ENCODE data around the gene TRIML2. TPM values are rescaled to one million over a fixed set of nuclear protein-coding genes. Genes with fewer than 3 reads are reported as not detected.
"Not testable (repeated sequence)": the region's sequence is repeated elsewhere in the genome, so short reads cannot be mapped to it uniquely, and the experiment has no call there.

TRIML2 gene
- total RNA-seq, 1 experiment from 2014 or later = not detected

- Histone ChIP-seq H3K27me3 (ENCODE audit: low read length) (no peaks in the 10 kb centered on the region), H3K27ac (ENCODE audit: low read length) (no peak overlapping the region), H3K9me2 (replicated peaks; ENCODE audit: insufficient read depth, low read length) (no peaks in the 10 kb centered on the region), H3K4me3 (ENCODE audit: low read length) (no peak overlapping the region), H3K36me3 (ENCODE audit: insufficient read depth, low read length) (no peaks in the 10 kb centered on the region), H4K20me1 (ENCODE audit: insufficient read depth, low read depth, low read length) (no peaks in the 10 kb centered on the region), H3K9me3 (ENCODE audit: low read length) (no peaks in the 10 kb centered on the region), H2AFZ (ENCODE audit: low read length) (no peak overlapping the region), H3K4me1 (ENCODE audit: low read length) (no peaks in the 10 kb centered on the region), H3K79me2 (ENCODE audit: low read length) (no peaks in the 10 kb centered on the region), H3K4me2 (ENCODE audit: low read depth, low read length, poor library complexity, severe bottlenecking) (no peak overlapping the region), H3K9ac (ENCODE audit: low read length) (no peak overlapping the region)
- DNase-seq = no peak
These were observed 26.6 kb downstream of the TRIML2 start for GRCh38 chr4:188082796-188083195.

DNA sequence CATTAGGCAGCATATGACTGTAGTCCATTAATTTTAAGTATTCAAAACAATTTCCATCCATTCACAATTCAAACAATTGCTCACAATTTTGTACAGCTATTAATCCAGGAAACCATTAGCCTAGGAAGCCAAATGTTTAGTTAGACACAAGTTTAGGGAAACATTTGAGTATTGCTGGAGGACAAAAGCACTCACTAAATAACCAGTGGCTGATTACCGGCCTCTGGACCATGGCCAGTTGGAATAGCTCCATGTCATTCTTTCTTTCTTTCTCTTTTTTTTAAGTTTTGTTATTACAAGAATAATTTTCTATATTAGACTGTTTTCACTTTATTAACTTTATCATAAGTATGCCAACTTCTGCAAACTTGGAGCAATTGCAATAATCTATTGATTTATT, 31.3 kb downstream of the TRIML2 start:
- H3K4me2 ChIP-seq (ENCODE audit: low read depth, low read length, poor library complexity, severe bottlenecking) = no peak overlapping the region
- H3K9ac ChIP-seq (ENCODE audit: low read length) = no peak overlapping the region
- H3K36me3 ChIP-seq (ENCODE audit: insufficient read depth, low read length) = no peaks in the 10 kb centered on the region
- H3K27ac ChIP-seq (ENCODE audit: low read length) = no peak overlapping the region
- no peaks in the 10 kb centered on the region for H3K27me3 ChIP-seq (ENCODE audit: low read length)
- no peak for DNase-seq
- H3K79me2 ChIP-seq (ENCODE audit: low read length) = no peaks in the 10 kb centered on the region
- H3K9me3 ChIP-seq (ENCODE audit: low read length) = no peaks in the 10 kb centered on the region
- no peak overlapping the region for H3K4me3 ChIP-seq (ENCODE audit: low read length)
- no peaks in the 10 kb centered on the region for H3K4me1 ChIP-seq (ENCODE audit: low read length)
- H3K9me2 ChIP-seq (replicated peaks; ENCODE audit: insufficient read depth, low read length) = no peaks in the 10 kb centered on the region
- no peak overlapping the region for H2AFZ ChIP-seq (ENCODE audit: low read length)
- no peaks in the 10 kb centered on the region for H4K20me1 ChIP-seq (ENCODE audit: insufficient read depth, low read depth, low read length)

GRCh38 chr4:188076169-188076568, 33.2 kb downstream of the TRIML2 start:
- no peak overlapping the region for H3K4me3 ChIP-seq (ENCODE audit: low read length)
- H3K27ac ChIP-seq (ENCODE audit: low read length) = no peak overlapping the region
- no peak overlapping the region for H2AFZ ChIP-seq (ENCODE audit: low read length)
- DNase-seq = no peak
- H3K79me2 ChIP-seq (ENCODE audit: low read length) = no peaks in the 10 kb centered on the region
- H3K36me3 ChIP-seq (ENCODE audit: insufficient read depth, low read length) = no peaks in the 10 kb centered on the region
- no peaks in the 10 kb centered on the region for H3K9me3 ChIP-seq (ENCODE audit: low read length)
- no peaks in the 10 kb centered on the region for H4K20me1 ChIP-seq (ENCODE audit: insufficient read depth, low read depth, low read length)
- H3K4me2 ChIP-seq (ENCODE audit: low read depth, low read length, poor library complexity, severe bottlenecking) = no peak overlapping the region
- H3K9me2 ChIP-seq (replicated peaks; ENCODE audit: insufficient read depth, low read length) = no peaks in the 10 kb centered on the region
- no peaks in the 10 kb centered on the region for H3K27me3 ChIP-seq (ENCODE audit: low read length)
- no peak overlapping the region for H3K9ac ChIP-seq (ENCODE audit: low read length)
- no peaks in the 10 kb centered on the region for H3K4me1 ChIP-seq (ENCODE audit: low read length)

DNA sequence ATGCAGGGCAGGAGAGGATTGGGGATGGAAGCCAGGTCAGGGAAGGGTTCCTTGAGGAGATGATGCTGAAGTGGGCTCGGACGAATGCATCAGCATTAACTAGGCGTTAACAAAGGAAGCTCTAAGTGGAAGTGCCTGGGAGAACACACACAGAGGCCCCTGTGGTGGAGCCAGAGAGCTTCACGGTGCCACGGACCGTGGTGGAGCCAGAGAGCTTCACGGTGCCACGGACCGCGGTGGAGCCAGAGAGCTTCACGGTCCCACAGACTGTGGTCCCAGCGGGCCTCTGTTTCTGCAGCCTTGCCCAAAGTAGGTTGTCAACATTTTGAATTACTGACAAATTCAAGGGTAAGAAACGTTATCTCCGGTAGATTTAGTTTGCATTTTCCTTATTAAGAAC, 48.3 kb downstream of the TRIML2 start:
- Histone ChIP-seq H4K20me1 (ENCODE audit: insufficient read depth, low read depth, low read length) (no peaks in the 10 kb centered on the region), H3K9me2 (replicated peaks; ENCODE audit: insufficient read depth, low read length) (no peaks in the 10 kb centered on the region), H3K4me3 (ENCODE audit: low read length) (no peak overlapping the region), H3K79me2 (ENCODE audit: low read length) (no peaks in the 10 kb centered on the region), H3K27me3 (ENCODE audit: low read length) (no peaks in the 10 kb centered on the region), H3K9ac (ENCODE audit: low read length) (no peak overlapping the region), H3K4me1 (ENCODE audit: low read length) (no peaks in the 10 kb centered on the region), H3K36me3 (ENCODE audit: insufficient read depth, low read length) (no peaks in the 10 kb centered on the region), H2AFZ (ENCODE audit: low read length) (no peak overlapping the region), H3K9me3 (ENCODE audit: low read length) (no peaks in the 10 kb centered on the region), H3K27ac (ENCODE audit: low read length) (no peak overlapping the region), H3K4me2 (ENCODE audit: low read depth, low read length, poor library complexity, severe bottlenecking) (no peak overlapping the region)
- no peak for DNase-seq

GRCh38 chr4:188053302-188053701, 56.1 kb downstream of the TRIML2 start:
- Histone ChIP-seq H4K20me1 (ENCODE audit: insufficient read depth, low read depth, low read length) (no peaks in the 10 kb centered on the region), H3K4me2 (ENCODE audit: low read depth, low read length, poor library complexity, severe bottlenecking) (no peak overlapping the region), H3K9me2 (replicated peaks; ENCODE audit: insufficient read depth, low read length) (no peaks in the 10 kb centered on the region), H3K9me3 (ENCODE audit: low read length) (no peaks in the 10 kb centered on the region), H3K9ac (ENCODE audit: low read length) (no peak overlapping the region), H3K27ac (ENCODE audit: low read length) (no peak overlapping the region), H3K36me3 (ENCODE audit: insufficient read depth, low read length) (no peaks in the 10 kb centered on the region), H2AFZ (ENCODE audit: low read length) (no peak overlapping the region), H3K79me2 (ENCODE audit: low read length) (no peaks in the 10 kb centered on the region), H3K27me3 (ENCODE audit: low read length) (no peaks in the 10 kb centered on the region), H3K4me1 (ENCODE audit: low read length) (no peaks in the 10 kb centered on the region), H3K4me3 (ENCODE audit: low read length) (no peak overlapping the region)
- DNase-seq = no peak

- H3K4me2 ChIP-seq (ENCODE audit: low read depth, low read length, poor library complexity, severe bottlenecking) = no peak overlapping the region
- no peaks in the 10 kb centered on the region for H3K4me1 ChIP-seq (ENCODE audit: low read length)
- H3K4me3 ChIP-seq (ENCODE audit: low read length) = no peak overlapping the region
- H4K20me1 ChIP-seq (ENCODE audit: insufficient read depth, low read depth, low read length) = no peaks in the 10 kb centered on the region
- no peak overlapping the region for H2AFZ ChIP-seq (ENCODE audit: low read length)
- no peak overlapping the region for H3K27ac ChIP-seq (ENCODE audit: low read length)
- no peak for DNase-seq
- H3K9me2 ChIP-seq (replicated peaks; ENCODE audit: insufficient read depth, low read length) = no peaks in the 10 kb centered on the region
- no peaks in the 10 kb centered on the region for H3K9me3 ChIP-seq (ENCODE audit: low read length)
- no peaks in the 10 kb centered on the region for H3K79me2 ChIP-seq (ENCODE audit: low read length)
- H3K36me3 ChIP-seq (ENCODE audit: insufficient read depth, low read length) = no peaks in the 10 kb centered on the region
- no peaks in the 10 kb centered on the region for H3K27me3 ChIP-seq (ENCODE audit: low read length)
- H3K9ac ChIP-seq (ENCODE audit: low read length) = no peak overlapping the region
These were observed 62.7 kb downstream of the TRIML2 start for GRCh38 chr4:188046657-188047056.

DNA sequence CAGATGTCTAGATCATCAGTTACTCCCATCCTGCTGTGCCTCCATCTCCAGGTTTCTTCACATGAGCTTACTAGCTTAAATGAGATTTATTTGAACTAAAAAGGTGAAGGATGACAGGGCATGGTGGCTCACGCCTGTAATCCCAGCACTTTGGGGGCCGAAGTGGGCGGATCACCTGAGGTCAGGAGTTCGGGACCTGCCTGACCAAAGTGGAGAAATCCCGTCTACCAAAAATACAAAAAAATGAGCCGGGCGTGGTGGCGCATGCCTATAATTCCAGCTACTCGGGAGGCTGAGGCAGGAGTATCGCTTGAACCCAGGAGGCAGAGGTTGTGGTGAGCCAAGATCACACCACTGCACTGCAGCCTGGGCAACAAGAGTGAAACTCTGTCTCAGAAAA, 63.9 kb downstream of the TRIML2 start:
- DNase-seq; H3K9ac ChIP-seq (ENCODE audit: low read length); H3K4me2 ChIP-seq (ENCODE audit: low read depth, low read length, poor library complexity, severe bottlenecking); H3K27me3 ChIP-seq (ENCODE audit: low read length); H3K4me1 ChIP-seq (ENCODE audit: low read length); H4K20me1 ChIP-seq (ENCODE audit: insufficient read depth, low read depth, low read length); H3K36me3 ChIP-seq (ENCODE audit: insufficient read depth, low read length); H3K9me3 ChIP-seq (ENCODE audit: low read length); H3K79me2 ChIP-seq (ENCODE audit: low read length); H3K27ac ChIP-seq (ENCODE audit: low read length); H3K4me3 ChIP-seq (ENCODE audit: low read length); H3K9me2 ChIP-seq (replicated peaks; ENCODE audit: insufficient read depth, low read length); H2AFZ ChIP-seq (ENCODE audit: low read length): not testable (repeated sequence)

DNA sequence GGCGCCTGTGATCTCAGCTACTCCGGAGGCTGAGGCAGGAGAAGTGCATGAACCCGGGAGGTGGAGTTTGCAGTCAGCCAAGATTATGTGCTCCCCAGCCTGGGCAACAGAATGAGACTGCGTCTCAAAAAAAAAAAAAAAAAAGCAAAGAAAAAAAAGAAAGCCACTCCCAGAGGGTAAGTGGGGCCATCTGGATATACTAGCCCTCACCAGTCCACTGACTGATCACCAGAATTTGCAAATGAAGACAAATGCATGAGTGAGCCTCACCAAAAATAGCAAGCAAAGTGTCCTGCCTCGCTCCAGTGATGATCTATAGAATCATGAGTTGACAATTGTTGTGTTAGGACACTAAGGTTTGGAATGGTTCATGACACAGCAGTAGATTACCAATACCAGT, 66.2 kb downstream of the TRIML2 start:
- H3K4me2 ChIP-seq (ENCODE audit: low read depth, low read length, poor library complexity, severe bottlenecking) = no peak overlapping the region
- H3K27ac ChIP-seq (ENCODE audit: low read length) = no peak overlapping the region
- H3K27me3 ChIP-seq (ENCODE audit: low read length) = no peaks in the 10 kb centered on the region
- H3K9me2 ChIP-seq (replicated peaks; ENCODE audit: insufficient read depth, low read length) = no peaks in the 10 kb centered on the region
- H3K79me2 ChIP-seq (ENCODE audit: low read length) = no peaks in the 10 kb centered on the region
- H3K36me3 ChIP-seq (ENCODE audit: insufficient read depth, low read length) = no peaks in the 10 kb centered on the region
- no peak overlapping the region for H3K4me3 ChIP-seq (ENCODE audit: low read length)
- no peak overlapping the region for H2AFZ ChIP-seq (ENCODE audit: low read length)
- no peaks in the 10 kb centered on the region for H3K4me1 ChIP-seq (ENCODE audit: low read length)
- DNase-seq = no peak
- no peaks in the 10 kb centered on the region for H4K20me1 ChIP-seq (ENCODE audit: insufficient read depth, low read depth, low read length)
- no peaks in the 10 kb centered on the region for H3K9me3 ChIP-seq (ENCODE audit: low read length)
- no peak overlapping the region for H3K9ac ChIP-seq (ENCODE audit: low read length)

DNA sequence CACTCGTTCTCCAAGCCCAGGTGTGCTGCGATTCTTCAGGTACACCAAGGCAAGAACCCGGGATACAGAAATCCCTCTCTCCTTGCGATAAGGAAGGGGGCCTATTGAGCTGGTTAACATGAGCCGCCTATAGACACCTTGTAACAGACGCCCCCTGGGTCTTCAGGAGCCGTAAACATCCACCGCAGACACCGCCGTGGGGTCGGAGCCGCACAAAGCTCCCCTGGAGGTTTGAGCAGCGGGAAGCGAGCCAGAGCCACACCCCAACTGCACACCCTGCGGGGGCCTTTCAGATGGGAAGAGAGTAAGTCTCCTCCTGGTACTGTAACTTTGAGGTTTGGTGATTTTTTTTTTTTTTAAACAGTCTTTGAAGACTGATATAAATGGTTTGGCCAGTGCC, 67.2 kb downstream of the TRIML2 start:
- Histone ChIP-seq H3K9me3 (ENCODE audit: low read length) (no peaks in the 10 kb centered on the region), H4K20me1 (ENCODE audit: insufficient read depth, low read depth, low read length) (no peaks in the 10 kb centered on the region), H3K4me3 (ENCODE audit: low read length) (no peak overlapping the region), H3K4me2 (ENCODE audit: low read depth, low read length, poor library complexity, severe bottlenecking) (no peak overlapping the region), H3K27me3 (ENCODE audit: low read length) (no peaks in the 10 kb centered on the region), H3K27ac (ENCODE audit: low read length) (no peak overlapping the region), H3K4me1 (ENCODE audit: low read length) (no peaks in the 10 kb centered on the region), H3K9me2 (replicated peaks; ENCODE audit: insufficient read depth, low read length) (no peaks in the 10 kb centered on the region), H3K9ac (ENCODE audit: low read length) (no peak overlapping the region), H3K79me2 (ENCODE audit: low read length) (no peaks in the 10 kb centered on the region), H3K36me3 (ENCODE audit: insufficient read depth, low read length) (no peaks in the 10 kb centered on the region), H2AFZ (ENCODE audit: low read length) (no peak overlapping the region)
- DNase-seq = no peak
